Tibial nerve (tissue), 4 donors: ENCODE data around the gene ALKBH7.
"Not testable (repeated sequence)": the region's sequence is repeated elsewhere in the genome, so short reads cannot be mapped to it uniquely, and the experiment has no call there.

Experiments used
- CTCF ChIP-seq, 5 experiments: fragments of 200-600 bp in 3 of 5; fragments of 450-650 bp in 2 of 5; sonication (generic) in 3 of 5; IDR thresholded peaks; one replicate each; pipeline ENCODE4 v1.5.1; 2016 to 2019; ENCODE audit warnings: antibody characterized with exemption in 5 of 5, mild to moderate bottlenecking in 3 of 5, moderate library complexity in 2 of 5
- EP300 ChIP-seq, 2 donors: sonication (generic); formaldehyde crosslinking; IDR thresholded peaks; one replicate each; pipeline ENCODE4 v1.6.1; 2017; ENCODE audit warnings: antibody characterized with exemption in 2 of 2, mild to moderate bottlenecking in 1 of 2
- POLR2A ChIP-seq, 2 donors: fragments of 450-650 bp; IDR thresholded peaks; one replicate each; pipeline ENCODE4 v1.6.1; 2017; ENCODE audit warnings: antibody characterized with exemption in 2 of 2, mild to moderate bottlenecking in 2 of 2, moderate library complexity in 2 of 2

- TF ChIP-seq CTCF, POLR2A, EP300 (IDR thresholded peaks at IDR 0.05): not testable (repeated sequence)
Measured at GRCh38 chr19:6360445-6360844, 12.1 kb upstream of the ALKBH7 start.
